Activated T-cell treated with anti-CD3 and anti-CD28 coated beads for 24 hours (primary cell): ENCODE results near the gene TSPYL4.

ENCODE experiments used
- DNase-seq: peaks from one replicate; pipeline ENCODE4 v3.0.0-alpha.2; 2020; ENCODE audit warnings: low read depth

TSPYL4 gene

GRCh38 chr6:116268589-116269293, 14.9 kb upstream of the TSPYL4 start:
- DNase-seq = no peak

DNA sequence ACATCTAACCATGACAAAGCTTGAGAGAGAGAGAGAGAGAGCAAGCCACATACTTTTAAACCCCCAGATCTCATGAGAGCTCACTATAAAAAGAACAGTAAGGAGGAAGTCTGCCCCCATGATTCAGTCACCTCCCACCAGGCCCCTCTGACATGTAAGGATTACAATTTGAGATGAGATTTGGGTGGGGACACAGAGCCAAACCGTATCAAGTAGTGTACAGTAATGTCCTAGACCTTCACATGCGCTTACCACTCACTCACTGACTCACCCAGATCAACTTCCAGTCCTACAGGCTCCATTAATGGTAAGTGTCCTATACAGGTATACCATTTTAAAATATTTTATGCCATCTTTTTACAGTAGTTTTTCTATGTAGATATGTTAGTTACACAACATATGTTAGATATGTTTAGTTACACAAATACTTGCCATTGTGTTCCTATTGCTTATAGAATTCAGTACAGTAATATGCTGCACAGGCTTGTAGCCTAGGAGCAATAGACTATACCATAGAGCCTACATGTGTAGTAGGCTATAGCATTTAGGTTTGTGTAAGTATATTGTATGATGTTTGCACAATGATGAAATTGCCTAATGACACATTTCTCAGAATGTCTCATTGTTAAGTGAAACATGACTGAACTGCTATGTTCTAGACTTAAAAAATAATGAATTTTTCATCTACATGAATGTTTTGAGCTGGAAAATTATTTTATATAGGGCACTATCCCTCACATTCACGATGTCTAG, 14.1 kb upstream of the TSPYL4 start:
- DNase-seq = no peak

GRCh38 chr6:116266803-116267202, 12.9 kb upstream of the TSPYL4 start:
- DNase-seq = no peak

DNA sequence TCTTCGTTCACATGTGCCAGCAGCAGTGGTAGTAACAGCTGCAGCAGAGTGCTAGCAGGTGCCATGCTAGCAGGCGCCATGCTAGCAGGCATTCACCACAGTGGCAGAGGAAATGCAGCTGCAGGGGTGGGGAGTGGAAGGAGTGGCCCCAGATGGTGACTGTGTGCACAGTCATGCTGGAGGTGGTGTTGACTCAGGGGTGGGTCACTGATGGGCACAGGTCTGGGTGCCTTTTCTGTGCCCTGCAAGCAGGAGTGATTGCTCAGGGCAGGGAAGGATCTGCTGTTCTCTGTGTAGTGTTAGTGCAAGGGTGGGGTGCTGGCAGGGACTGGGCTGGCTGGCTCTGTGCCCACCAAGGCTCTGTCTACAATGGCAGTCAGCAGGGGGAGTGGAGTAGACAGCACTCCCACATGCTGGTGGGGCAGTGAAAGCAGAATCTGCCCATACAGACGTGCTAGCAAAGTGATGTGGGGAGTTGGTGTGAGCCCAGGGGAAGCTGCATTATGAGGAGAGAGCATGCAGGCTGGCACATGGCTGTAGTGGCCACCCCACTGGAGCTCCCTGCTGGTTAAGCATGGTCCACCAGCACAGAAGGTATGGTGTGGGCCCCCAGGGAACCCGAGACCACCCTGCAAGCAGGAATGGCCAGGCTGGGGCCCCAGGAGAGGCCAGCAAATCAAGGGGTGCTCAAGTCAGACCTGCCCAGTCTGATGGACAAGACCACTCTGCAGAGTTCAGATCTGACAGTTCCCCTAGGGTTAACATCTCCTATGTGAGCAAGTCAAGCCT, 11.4 kb upstream of the TSPYL4 start:
- no peak for DNase-seq

DNA sequence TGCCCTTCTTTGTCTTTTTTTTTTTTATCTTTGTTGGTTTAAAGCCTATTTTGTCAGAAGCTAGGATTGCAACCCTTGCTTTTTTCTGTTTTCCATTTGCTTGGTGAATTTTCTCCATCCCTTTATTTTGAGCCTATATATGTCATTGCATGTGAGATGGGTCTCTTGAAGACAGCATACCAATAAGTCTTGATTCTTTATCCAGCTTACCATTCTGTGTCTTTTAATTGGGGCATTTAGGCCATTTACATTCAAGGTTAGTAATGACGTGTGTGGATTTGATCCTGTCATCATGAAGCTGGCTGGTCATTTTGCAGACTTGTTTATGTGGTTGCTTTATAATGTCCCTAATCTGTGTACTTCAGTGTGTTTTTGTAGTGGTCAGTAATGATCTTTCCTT, 9.5 kb upstream of the TSPYL4 start:
- no peak for DNase-seq

DNA sequence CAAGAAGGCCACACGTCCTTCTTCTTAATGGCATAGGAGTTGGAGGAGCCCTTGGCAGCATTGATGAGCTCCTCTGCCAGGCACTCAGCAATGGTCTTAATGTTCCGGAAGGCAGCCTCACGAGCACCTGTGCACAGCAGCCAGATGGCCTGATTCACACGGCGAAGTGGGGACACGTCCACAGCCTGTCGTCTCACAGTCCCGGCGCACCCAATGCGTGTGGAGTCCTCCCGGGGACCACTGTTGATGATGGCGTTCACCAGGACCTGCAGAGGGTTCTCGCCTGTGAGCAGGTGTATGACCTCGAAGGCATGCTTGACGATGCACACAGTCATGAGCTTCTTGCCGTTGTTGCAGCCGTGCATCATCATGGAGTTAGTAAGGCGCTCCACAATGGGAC, 4.6 kb upstream of the TSPYL4 start:
- no peak for DNase-seq

- no peak for DNase-seq
Measured at GRCh38 chr6:116256694-116257093, 2.8 kb upstream of the TSPYL4 start.

DNA sequence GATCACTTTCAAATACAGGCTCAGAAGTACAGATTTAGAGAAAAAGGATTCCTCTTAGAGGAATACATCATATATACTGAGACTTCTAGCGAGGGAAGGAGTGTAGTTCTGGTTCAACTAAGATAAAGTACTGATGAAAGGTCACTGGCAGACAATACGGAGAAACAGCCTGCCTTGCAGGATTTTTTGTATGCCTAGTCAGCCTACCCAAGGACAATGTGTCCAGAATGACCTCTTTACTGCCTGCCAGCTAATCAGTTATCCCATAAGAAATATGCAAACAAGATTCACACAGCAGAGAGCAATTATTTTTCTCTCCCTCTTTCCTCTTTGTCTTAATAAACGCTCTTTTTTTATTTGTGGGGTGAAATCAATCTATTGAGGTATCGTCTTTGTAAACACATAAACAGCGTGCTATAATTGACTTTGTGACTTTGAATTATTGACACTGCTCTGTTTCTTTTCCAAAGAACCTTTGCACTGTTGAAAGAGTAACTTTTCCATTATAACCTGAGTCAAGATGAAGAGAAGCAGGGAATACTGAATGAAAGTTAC, 1.4 kb upstream of the TSPYL4 start:
- no peak for DNase-seq

DNA sequence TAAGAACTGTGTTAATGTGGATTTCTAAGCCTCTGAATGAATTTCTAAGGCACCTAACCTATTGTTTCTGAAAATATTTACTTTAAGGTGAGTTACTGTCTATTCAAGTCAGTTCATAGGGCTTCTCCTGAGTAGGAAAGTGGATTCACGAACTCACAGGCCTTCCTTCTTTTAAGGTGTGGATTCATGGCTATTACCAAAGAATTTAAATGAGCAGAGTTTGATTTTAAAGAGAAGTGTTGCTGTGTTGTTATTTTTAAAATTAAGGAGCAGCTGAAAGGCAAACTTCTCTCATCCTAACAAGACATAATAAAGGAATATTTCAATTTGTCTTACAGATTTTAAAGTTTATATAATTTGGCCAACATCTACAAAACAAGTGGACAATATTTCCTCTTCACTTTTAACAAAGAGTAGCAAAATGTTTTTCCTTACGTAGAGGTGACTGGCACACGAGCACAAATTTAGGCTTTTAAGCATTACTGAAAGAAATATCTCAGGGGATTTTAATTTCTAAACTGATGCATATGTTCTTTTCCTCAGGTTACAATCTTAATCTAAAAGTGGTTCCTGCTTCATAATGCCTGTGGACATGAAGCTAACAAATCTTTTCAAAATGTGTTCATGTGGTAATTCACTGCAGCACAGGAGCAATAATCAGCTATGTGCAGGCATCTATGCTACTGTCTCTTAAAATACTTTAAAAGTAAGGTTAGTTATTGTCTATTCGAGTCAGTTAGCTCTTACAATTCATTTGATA, 602 bp upstream of the TSPYL4 start:
- no peak for DNase-seq

GRCh38 chr6:116253188-116253504, 729 bp downstream of the TSPYL4 start:
- DNase-seq = no peak

DNA sequence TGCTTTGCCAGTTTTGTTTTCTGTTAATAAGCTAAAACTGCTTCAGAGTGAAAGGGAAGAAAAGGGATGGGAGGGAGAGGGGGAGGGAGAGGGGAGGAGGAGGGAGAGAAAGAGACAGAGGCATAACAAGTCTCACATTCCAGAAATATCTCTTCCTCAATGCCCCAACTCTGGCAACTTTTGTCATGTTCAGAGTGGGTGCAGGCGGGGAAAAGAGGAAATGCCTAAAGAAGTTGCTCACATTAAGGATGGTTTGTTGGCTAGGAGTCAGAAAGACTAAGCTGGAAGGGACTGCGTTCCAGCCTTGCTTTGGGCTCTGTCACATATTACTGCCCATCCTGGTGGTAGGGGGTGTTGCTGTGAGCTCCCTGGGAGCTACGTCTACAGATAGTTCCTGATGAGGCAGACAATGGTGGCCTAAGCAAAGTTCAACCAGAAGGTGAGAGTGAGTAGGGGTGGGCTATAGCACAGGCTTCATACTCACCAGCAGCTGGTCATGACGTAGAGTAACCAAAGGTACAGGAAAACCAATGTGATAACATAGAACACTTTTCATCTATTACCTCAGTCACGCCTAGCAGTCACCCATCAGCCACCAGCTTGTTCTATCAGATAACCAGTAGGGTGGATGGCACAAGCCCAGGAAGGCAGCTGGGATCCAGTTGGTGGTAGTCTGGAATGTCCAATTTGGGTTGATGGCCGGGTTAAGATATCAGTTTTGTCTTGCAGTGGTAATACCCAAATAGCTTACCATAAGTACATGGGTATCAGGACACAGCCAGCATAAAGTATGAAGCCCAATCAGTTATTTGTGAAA, 2.1 kb downstream of the TSPYL4 start:
- no peak for DNase-seq

GRCh38 chr6:116248577-116248976, 5.3 kb downstream of the TSPYL4 start:
- no peak for DNase-seq

- DNase-seq = no peak
Measured at GRCh38 chr6:116247285-116247684, 6.6 kb downstream of the TSPYL4 start.

DNA sequence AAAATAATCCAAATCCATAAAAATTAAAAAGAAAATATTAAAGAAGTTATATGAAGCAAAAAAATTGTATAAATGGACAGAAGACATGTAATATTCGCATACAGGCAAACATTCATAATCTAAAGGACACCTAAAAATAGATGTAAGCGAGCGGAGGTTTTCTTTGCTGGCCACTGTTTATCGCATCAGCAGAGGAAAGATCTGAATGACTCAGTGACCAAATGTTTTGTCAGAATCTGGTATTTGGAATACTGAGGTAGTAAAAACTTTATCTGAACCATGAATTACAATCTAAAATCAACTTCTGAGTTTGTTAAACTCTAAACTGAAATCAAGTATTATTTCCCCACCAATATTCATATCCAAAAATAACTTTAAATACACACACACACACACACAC, 7.8 kb downstream of the TSPYL4 start:
- no peak for DNase-seq

DNA sequence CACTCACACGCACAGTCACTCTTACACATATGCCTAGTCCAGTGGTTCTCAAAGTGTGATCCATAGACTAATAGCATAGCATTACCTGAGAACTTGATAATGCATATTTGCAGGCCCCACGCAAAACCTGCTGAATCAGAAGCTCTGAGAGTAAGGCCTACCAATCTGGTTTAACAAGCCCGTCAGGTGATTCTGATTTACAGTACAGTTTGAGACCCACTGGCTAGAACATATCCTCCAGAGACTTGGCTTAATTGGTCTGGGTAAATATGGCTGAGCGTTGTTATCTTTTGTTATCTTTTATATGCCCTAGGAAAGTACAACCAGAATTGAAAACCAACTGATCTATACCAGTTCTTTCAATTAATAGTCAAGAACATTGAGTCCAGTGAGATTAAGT, 9.6 kb downstream of the TSPYL4 start:
- no peak for DNase-seq

DNA sequence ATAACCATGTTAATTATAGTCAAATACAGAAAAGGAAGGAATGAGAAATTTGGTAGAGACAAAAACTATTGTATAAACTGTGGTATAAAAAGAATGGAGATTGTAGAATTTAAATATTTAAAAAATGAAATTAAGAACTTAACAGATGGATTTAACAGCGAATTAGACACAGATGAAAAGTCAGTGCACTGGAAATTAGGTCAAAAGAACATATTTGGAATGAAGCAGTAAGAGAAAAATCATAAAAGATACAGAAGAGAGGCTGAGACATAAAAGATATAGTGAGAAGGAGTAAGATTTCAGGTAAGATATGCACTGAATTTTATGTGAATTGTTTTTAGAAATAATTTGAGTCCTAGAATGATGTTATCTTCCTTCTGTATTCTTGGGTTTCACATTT, 14.0 kb downstream of the TSPYL4 start:
- DNase-seq = no peak

DNA sequence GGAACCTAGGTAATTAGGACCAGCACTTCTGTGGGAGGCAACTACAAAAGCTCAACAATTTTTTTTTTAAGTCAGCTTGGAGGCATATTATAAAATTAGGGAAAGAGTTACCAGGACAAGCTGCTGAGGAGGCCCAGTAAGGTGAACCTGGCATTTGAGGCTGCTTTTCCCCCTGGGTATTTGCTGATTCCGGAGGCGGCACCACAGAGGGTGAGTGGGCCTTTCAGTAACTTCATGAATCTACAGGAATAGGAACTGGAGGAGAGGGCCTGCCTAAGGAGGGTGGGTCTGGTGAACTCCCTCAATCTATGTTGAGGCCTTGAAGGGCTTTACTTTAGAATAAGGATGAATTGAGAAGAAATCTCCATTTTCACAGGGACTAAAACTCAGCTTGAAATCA, 14.6 kb downstream of the TSPYL4 start:
- DNase-seq = no peak

DNA sequence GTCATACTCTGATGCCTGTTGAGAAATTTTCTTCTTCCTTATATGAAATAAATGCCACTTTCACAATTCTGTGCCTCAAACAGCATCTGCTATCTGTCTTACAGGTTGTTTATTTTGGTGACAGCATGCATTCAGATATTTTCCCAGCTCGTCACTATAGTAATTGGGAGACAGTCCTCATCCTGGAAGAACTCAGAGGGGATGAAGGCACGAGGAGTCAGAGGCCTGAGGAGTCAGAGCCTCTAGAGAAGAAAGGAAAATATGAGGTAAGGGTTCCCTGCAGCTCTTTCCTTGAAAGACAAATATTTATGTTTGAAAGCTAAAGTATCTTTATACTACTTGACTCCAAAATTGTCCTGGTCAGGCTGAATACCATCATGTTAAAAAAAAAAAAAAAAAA, 15.8 kb downstream of the TSPYL4 start:
- DNase-seq = no peak

GRCh38 chr6:116234689-116235088, 19.2 kb downstream of the TSPYL4 start:
- DNase-seq = no peak

DNA sequence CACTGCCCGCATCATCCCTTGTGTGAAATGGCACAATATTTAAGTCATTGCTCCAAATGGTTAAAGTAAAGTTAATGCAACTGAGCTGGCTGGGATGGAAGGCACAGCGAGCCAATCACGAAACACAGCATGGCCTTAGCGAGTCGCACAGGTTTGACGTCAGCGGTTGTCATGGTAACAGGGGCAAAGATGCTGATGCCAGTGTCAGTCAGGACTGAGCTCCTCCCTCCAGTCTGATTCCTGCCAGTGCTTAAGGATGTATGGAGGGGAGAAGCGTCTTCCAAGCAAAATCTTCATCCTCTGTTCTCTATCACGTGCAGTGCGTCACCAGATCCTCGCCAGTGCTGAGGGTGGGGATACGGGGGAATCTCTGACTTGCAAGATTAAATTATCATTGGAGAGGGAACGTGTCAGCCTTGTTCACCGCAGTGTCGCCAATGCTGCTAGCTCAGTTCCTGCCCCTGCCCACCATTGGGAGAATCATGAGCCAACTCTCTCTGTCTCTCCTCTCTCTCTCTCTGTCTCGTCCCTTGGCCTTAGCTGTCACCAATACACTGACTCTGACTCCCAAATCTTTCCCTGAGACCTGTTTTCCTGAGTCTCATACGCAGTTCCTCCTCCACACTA, 24.5 kb downstream of the TSPYL4 start:
- no peak for DNase-seq

- DNase-seq = no peak
Measured at GRCh38 chr6:116223355-116223754, 30.5 kb downstream of the TSPYL4 start.
